Fibroblast of skin of left quadriceps (primary cell): ENCODE data around the gene ZDHHC22.

ENCODE experiments used
- DNase-seq, 2 experiments: peaks; one replicate each; pipeline ENCODE4 v3.0.0-alpha.2; 2013; ENCODE audit warnings: low read depth in 2 of 2

The ZDHHC22 gene

DNA sequence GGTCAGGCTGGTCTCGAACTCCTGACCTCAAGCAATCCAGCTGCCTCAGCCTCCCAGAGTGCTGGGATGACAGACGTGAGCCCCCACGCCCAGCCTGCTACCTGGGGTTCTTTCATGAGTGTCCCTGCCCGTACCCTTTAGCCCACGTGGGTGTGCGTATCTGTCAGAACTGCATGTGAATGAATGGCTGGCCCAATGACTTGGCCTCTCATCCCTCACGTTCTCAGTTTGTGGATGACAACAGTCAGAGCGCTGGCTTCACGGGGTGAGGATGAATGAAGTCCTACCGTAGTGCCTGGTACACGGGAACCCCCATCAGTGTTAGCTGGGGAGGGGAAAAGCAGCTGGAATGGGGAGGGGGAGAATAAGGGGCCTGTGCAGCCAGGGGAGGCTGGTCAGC, 16.1 kb upstream of the ZDHHC22 start:
- no peak for DNase-seq

DNA sequence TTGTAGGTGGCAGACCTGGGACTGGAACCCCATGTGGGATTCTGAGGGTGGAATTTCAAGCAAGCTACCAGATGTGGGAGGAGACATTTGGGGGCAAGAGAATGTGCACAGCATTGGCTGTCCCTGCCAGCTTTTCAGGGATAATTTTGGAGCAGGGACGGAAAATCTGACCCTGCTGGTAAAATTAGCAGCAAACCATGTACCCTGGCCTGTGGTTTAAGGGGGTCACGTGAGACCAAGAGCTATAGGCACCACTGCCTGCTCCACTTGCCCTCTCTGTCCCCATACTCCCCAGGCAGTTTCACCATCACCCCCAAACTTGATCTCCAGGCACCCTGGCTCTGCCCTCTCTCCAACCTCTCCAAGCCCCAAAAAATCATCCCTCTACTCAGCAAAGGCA, 13.5 kb upstream of the ZDHHC22 start:
- DNase-seq, result no peak

DNA sequence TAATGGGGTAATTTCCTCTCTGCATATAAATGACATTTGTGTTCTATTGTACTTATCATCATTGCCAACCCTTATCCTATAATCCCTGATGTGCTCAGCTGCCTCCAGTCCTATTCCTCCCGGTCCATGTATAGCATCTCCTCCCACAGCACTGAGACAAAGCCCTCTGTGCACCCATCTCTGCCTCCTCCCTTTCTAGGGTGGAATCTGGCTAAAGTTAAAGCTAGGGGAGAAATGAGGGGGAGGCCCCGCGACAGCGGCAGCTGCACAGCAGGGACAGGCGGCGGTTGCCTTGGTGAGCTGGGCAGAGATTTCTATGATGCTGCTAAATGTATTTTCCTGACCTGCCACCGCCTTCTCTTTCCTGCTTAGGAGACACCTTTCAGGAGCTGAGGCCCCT, 12.8 kb upstream of the ZDHHC22 start:
- DNase-seq, result no peak

DNA sequence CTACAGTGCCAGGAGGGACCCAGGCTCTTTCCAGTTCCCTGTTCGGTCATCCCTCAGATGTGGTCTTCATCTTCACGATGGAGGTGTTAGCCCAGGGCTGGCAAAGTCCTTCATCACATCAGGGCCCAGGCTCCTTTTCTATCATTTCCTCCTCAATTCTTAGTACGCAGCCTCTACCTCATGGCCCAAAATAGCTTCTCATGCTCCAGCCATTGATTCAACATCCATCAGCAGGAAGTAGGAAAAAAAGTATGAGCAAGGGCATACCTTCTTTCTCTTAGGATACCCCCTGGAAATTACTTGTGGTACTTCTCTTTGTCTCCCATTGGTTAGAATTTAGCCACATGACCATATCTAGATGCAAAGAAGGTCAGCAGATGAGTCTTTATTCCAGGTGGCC, 12.2 kb upstream of the ZDHHC22 start:
- DNase-seq, result no peak

DNA sequence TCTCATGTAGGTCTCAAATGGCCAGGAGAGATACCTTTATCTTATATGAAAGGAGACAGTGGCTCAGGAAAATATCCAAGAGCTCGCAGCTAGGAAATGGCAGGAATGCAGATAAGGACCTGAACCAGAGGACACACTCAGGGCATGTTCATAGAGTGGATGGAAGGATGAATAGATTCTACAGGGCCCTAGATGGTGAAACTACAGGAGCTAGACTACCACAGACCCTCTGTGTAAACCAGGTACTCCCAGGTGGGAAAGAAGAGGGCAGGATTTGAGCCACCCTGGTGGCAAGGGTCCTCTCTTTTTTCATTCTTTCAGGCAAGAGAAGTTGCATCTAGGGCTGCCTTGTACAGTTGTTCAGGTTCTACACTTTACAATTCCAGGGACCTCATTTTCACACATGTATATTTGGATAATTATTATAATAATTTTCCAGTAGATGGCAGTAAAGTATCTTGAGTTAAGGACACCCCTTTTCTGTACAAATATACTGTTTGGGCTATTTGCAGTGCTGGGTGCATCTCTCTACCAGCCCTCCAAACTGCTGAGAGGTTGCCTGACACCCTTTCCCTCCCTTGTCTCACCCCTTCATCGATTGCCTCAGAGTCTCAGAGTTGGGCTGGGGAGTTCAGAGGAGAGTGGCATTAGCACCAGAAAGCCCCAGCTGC, 10.5 kb upstream of the ZDHHC22 start:
- no peak for DNase-seq

DNA sequence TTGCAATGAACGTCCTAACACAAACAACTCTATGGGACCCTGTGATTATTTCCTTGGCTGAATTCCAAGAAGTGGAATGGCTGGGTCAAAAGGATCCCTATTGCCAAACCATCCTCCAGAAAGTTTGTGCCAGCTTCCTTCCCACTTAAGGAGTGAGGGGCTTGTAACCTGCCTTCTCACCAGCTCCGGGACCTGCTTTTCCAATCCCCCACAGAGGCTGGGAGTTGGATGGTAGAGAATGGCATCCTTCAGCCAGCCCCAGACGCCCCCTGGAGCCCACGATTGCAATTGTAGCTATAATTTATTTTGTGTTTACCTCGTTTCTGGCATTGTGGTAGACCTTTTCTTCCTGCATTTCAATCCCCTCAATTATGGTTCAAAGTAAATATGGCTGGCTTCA, 9.7 kb upstream of the ZDHHC22 start:
- DNase-seq, result no peak

DNA sequence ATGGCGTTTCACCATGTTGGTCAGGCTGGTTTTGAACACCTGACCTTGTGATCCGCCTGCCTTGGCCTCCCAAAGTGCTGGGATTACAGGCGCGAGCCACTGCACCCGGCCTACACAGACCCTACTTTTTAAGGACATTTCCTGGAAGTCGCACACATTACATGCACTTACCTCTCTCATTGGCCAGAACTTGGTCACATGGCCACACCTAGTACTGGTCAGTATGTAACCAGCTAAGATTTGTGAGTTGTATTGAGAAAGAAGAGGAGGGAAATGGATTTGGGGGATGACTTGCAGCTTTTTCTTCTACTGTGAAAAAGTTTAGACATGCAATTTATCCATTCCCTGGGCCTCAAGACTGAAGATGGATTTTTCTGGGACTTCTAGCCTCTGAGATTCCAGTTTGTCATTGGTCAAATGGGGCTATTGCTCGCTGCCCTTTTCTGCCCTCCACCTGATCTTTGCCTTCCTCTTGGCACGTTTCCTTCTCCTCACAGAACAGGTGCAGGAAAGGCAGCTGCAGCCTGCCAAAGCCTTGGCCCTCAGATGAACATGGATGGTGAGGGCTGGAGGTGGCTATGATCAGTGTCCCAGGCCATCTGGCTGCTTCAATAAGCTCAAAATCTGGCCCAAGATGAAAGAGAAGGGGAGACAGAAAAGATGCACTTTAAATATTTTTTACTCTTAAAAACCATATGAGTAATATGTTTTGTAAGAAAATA, 7.1 kb upstream of the ZDHHC22 start:
- no peak for DNase-seq

DNA sequence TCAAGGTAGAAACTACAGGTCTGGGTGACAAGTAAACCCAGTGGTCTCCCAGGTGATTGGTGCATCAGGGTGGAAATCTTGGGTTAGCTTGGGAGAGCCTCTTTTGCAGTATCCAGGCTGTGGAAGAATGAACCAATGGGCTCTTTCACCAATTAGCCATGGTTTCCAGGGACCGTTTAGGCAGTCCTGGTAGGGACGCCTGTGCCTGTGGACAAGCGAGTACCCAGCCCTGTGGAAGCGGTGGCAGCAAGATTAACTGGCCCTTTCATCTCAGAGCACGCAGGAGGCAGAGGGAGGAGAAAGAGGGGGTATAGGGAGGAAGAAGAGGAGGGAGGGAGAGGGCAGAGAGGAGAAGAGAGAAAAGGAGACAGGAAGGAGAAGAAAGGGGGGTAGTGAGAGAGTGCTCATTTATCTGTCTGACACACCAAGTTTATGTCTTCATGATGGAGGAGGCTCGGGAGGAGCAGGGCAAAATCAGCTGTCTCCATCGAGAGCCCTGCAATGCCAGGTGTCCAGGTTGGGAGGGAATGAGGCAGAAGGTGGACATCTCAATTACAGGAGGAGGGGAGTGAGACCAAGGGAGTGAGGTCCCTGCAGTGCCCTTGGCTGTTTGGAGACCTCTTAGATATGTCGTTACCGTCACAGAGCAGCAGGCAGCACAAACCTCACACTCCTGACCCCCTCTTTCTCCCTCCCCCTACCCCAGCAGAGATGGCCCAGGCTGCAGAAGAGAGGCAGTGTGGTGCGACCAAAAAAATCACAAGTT, 4.6 kb upstream of the ZDHHC22 start:
- no peak for DNase-seq

DNA sequence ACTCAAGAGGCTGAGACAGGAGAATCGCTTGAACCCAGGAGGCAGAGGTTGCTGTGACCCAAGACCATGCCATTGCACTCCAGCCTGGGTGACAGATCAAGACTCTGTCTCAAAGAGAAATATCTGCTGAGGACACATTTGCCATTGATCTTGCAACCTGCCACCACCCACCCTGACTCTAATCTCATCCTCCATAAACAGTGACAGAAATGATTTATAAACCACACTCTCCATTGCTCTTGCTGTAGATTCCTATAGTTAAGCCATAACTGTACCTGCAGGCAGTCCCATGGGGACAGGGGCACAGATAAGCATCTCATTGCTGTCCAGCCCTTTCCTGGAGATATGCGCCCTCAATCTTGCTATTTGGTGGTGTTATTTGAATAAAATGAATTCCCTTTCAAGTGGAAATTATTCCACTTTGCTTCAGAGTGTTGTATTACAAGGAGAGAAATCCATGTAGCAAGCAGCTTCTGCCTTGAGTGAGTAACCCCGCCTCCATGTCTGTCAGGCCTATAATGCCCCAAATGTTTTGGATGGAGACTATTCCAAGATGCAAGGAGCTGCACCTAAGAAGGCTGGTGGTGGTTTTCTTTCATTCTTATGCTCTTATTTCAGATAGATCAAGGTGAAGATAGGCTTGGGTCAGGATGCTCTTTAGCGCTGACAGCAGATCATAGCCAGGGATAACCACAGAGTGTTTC, 3.0 kb upstream of the ZDHHC22 start:
- no peak for DNase-seq

DNA sequence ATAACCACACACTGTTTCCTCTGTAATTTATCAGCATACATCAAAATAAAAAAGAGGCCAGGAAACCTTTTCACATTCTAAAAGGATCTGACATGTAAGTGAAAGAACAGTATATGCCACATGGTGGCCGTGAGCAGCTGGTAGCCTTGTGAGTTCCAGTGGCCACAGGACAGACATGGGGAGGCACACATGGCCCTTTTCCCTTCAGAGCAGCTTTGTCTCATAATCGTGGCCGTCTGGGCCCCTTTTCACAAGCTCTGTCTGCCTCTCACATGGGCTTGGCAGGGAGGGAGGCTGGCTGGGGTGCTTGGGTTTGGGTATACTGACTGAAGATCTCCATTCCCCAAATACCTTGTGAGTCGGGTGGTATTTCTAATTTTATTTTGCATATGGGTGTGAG, 1.5 kb upstream of the ZDHHC22 start:
- DNase-seq, result no peak

DNA sequence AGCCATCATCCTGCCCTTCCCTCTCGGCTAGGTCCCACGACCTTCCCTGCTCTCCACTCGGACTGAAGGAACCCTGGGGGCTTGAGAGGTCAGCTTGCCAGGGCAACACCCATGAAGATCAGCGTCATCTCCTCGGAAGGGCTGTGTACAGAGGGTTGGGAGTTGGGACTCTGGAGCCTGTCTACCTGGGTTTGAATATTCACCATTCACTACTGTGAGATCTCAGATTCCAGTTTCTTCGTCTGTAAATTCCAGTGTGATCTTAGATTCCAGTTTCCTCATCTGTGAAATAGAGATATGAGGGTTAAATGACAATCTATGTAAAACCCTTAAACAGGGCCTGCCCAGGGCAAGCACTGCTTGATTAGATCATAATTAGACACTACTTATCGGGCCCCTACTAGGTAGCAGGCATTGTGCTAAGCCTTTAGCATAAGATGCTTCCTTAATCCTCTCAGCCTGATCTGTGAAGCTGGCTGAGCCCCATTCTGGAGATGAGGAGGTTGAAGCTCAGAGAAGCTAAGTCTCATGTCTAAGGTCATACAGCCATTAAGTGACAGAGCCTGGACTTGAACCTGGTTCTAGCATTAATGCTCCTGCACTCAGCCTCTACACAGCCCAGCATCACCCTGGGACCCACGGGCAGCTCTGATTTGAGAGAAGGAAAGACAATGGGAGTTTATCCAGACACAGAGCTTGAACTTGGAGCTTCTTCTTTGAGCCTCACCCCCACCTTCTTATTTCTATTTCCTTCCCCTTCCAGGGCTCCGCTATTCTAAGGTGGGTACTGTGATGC, 612 bp upstream of the ZDHHC22 start:
- no peak for DNase-seq

DNA sequence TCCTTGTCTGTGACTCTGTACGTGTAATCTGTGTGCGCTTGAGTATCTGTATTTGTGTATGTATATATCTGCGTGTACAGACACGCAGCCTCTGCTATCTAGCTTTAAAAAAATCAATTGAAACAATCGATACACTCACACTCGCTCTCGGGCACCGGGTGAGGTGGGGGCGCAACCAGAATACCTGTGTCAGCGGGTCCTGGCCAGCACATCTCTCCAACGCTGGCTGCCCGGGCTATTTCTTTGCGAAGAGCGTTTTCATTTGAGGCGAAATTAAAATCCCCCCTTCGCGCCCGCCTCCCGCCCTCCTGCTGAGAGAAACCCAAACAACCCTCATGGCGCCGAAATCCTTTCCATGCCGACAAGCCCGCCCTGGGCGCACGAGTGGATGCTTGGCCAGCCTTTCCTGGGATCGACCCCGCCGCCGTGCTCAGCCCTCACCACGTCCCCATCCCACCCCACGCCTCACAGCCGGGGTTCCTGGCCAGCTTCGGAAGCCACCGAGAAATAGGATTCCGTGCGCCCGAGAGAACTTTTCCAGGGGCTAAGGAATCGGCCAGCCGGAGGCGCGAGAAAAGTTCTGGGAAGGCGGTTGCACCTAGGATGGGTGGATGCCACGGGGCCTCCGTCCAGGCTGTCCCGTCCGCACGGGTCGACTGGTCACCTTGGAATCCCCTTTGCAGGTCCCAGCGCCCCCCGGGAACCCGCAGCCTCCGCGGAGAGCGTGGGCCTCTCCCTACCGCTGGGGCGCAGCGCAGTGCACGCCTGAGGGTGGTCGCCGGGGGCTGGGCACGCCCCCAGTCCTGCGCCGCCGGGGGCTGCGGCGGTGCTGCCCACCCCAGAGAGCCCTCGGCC, 1.0 kb downstream of the ZDHHC22 start:
- DNase-seq, result no peak

DNA sequence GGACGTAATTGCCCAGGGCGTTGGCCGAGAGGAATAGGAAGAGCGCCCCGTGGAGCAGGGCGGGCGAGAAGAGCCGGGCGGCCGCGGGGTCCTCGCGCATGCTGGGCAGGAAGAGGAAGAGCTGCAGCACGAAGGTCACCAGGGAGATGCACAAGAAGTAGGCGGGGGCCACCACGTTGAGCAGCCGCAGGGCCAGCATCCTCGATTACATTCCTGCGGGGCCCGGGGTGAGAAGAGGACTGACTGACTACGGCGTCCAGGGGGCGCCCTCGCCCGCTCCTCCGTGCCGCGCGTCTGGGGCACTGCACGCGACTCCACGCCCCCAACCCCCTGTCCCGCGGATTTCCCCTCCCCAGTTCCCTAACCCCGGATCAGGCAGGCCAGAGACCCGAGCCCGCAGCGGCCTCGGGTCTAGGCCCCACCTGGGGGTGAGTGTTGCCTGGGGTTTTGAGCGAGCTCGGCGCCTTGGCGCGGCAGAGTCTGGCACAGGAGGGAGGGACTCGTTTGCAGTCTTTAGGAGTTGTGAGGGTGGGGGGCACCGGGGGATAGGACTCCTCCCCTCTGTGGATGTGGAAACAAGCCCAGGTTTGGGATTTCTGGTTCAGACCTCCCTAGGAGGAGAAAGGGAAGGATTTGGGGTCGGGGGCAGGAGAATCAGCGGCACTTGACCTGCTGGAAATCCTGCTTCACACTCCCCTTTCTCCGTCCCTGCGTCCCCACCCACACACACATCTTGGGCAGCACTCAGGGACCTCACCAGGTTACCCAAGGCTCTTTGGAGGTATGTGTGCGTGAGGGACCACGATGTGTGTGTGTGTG, 1.8 kb downstream of the ZDHHC22 start:
- no peak for DNase-seq

DNA sequence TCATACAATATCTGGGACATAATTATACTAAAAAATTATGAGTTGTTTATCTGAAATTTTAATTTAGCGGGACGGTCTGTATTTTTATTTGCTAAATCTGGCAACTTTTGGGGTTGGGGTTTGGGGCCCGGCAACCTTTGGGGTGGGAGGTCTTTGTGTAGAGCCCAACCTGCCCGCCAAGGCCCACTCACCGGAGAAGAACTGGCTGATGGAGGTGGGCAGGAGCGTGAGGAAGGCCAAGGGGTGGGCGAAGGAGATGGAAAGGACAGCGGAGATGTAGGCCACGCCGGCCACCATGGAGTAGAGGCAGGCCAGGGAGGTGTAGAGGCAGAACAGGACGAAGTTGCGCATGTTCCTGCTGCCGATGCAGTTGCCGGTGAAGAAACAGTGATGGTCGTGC, 2.6 kb downstream of the ZDHHC22 start:
- no peak for DNase-seq

DNA sequence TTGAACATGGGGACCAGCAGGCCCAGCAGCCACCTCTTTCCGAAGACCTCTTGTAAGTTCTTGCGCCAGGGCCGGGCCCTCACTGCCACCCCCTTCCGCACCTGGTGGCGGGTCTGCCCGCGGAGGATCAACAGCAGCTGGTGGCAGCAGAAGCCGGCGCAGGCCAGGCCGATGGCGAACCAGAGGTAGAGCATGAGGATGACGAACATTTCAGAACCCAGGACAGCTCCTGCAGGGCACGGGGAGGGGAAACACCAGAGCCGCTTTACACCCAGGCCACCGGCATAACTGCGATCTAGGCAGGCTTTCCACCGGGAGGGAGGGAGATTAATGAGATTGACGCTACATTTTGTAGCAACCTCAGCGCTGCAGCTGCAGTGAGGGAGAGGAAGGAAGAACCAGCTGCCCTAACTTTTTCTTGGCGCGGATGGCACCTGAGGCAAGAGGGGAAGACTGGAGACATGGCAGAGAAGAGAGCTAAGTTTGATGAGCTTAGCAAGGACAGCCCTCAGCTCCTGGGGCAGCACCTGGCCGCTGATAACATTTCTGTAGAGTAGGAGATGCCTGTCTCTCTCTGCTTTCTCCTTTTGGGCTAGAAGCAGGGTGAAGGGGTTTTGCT, 7.8 kb downstream of the ZDHHC22 start:
- DNase-seq, result peak; percentile 21 to 40

DNA sequence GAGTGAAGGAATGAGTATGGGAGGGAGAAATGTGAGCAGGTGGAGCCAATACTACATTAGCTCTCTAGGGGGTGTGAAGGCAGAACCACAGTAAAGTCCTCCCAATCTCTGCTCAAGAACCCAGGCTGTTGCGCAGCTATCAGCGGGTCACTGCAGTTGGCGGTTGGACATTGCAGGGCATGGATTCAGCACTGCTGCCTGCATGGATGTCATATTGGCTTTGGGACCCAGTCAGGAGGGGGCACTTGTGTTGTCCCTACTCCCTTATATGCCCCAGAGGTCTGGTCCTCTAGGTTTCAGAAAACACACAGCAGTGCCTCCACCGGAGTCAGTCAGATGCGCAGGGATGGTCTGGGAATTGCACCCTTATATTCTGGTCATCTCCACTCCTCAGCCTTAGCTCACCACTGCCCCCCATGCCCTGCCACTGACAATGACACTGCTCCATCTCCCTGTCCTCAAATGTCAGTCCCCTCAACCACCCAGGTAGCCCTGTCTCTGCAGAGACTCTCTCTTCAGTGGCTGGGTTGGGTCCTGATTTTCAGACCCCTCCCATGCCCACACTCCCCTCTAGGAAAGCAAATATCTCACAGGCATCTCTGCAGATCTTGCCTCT, 9.6 kb downstream of the ZDHHC22 start:
- DNase-seq, result no peak

DNA sequence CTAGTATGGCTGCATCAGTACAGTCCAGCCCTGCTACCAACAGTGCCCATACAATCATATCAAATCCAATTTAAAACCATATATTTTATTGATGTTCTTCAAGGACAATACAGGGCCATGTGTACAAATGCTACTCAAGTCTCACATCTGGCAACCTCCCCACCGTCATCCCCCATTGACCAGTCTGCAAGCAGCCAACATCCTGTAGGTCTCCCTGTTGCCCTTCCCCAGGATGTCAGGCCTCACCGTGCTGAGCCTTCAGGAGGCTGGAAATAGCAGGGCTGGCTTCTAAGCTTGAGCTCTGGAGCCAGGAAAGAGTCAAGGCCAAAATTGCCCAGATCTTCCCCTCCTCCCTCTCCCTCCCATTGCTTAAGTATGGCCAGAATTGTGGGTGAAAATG, 10.4 kb downstream of the ZDHHC22 start:
- no peak for DNase-seq

DNA sequence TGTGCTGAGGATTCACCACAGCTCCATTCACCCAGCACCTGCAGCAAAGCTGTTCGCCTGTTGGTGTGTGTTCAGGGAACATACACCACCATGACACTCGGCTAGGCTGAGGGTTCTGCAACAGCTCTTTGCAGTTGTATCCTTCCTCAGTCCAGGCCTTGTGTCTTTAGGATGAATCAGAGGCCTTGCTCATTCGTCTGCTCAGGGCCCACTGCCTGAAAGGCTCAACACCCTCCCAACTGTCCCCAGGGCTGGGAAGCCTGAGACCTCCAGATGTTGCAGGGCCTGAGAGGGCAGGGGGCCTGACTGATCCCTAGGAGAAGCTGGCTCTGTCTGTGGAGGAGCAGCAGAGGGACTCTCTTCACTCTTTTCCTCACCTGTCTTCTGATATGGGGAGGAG, 11.2 kb downstream of the ZDHHC22 start:
- no peak for DNase-seq

DNA sequence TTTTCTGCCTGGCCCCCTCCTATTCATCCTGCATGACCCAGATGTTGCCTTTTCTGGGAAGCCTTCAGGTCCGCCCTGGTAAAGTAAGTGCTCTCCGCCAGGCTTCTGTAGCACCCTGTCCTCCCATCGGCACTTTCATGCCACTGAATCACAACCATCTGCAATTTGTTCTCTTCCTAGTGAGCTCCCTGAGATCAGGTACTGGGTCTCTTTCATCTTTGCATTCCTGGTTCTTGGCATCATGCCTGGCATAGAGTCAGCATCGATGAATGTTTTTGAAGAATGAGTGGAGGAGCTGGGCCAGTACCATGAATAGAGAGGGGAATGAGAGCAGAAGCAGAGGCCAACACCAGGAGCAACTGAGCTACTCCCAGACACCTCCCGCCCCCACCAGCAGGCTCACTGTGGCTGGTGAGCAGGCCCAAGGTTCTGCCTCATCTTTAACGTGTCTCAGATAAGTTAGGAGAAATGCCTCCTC, 13.1 kb downstream of the ZDHHC22 start:
- no peak for DNase-seq
